Esophagus squamous epithelium (tissue), 5 donors: ENCODE results near the gene CLDN6. TPM values are rescaled to one million over a fixed set of nuclear protein-coding genes. Genes with fewer than 3 reads are reported as not detected.
"Not testable (repeated sequence)": the region's sequence is repeated elsewhere in the genome, so short reads cannot be mapped to it uniquely, and the experiment has no call there.

Experiments
- DNase-seq: peaks from one replicate; lab custom pipeline; 2025; lab: John Stamatoyannopoulos, UW
- H3K27ac ChIP-seq, 4 donors: fragments of 200-600 bp; sonication (generic); one replicate each; pipeline ENCODE4 v1.5.1; 2016 to 2019; ENCODE audit warnings: mild to moderate bottlenecking in 1 of 4
- H3K27me3 ChIP-seq, 4 donors: fragments of 200-600 bp; sonication (generic); 1 replicate in 3 of 4; 2 replicates in 1 of 4; pipeline versions ENCODE4 v1.5.1 to v1.6.0; 2017 to 2021; ENCODE audit warnings: antibody characterized with exemption in 1 of 4
- H3K36me3 ChIP-seq, 3 donors: fragments of 200-600 bp; sonication (generic); one replicate each; pipeline ENCODE4 v1.5.1; 2016 to 2019
- H3K4me1 ChIP-seq, 3 donors: fragments of 200-600 bp; sonication (generic); one replicate each; pipeline ENCODE4 v1.5.1; 2017 to 2019
- H3K4me3 ChIP-seq, 4 donors: fragments of 200-600 bp; sonication (generic); 1 replicate in 3 of 4; 2 replicates in 1 of 4; pipeline ENCODE4 v1.5.1; 2016 to 2019; ENCODE audit warnings: mild to moderate bottlenecking in 2 of 4, moderate library complexity in 1 of 4
- H3K9me3 ChIP-seq, 3 donors: fragments of 200-600 bp; sonication (generic); one replicate each; pipeline ENCODE4 v1.5.1; 2016 to 2019
- POLR2A ChIP-seq, 4 donors: fragments of 450-650 bp; IDR thresholded peaks; one replicate each; pipeline ENCODE4 v1.6.1; 2017; ENCODE audit warnings: antibody characterized with exemption in 4 of 4, mild to moderate bottlenecking in 4 of 4, moderate library complexity in 3 of 4
- WGBS, 2 donors: methylation state at CpG; one replicate each; pipeline ENCODE4 v1.1.5; 2018; 5-methylcytosine and 5-hydroxymethylcytosine counted together
- intact Hi-C: fragments of 100-400 bp; cut with DNase I; formaldehyde crosslinking; loops from one replicate; pipeline ENCODE4 v1.15.0; 2022
- total RNA-seq, 4 donors: library from RNA; depleted of rRNA; stranded (reverse); fragments of >200 nt; gene quantifications; one replicate each; pipeline ENCODE4 v1.1.0, GENCODE V29; 2016
- TF ChIP-seq, protein P1 (sequence below), 6 experiments: fragments of 450-650 bp in 4 of 6; fragments of 200-600 bp in 2 of 6; sonication (generic) in 2 of 6; IDR thresholded peaks; one replicate each; pipeline ENCODE4 v1.5.1; 2016 to 2019; ENCODE audit warnings: antibody characterized with exemption in 6 of 6, mild to moderate bottlenecking in 4 of 6, moderate library complexity in 4 of 6
- donor health status: DM: yes; HTN: yes; CAD: no.

Gene CLDN6
- total RNA-seq, 4 donors from 2014 or later, result not detected

GRCh38 chr16:3059041-3059722, 41.2 kb upstream of the CLDN6 start:
- Histone ChIP-seq H3K4me1 (peaks cover 16 to 28% (median 16%) of the 10 kb centered on the region in 3 donors), H3K4me3 (peak overlapping the region; percentile 58 to 90 (median 82)), H3K27ac (peak overlapping the region; percentile 78 to 84 (median 82)), H3K9me3 (no peaks in the 10 kb centered on the region), H3K36me3 (no peaks in the 10 kb centered on the region), H3K27me3 (peaks cover 0 to 9% (median 0%) of the 10 kb centered on the region in 4 donors)
- intact Hi-C loops, result loop anchor here (5.0 kb wide), 1 partner anchor 68 kb away; no protein-coding TSS in a partner anchor
- peak in 1 of 4 donors; percentile 38 for TF ChIP-seq POLR2A (IDR thresholded peaks at IDR 0.05)
- TF ChIP-seq, protein P1, sequence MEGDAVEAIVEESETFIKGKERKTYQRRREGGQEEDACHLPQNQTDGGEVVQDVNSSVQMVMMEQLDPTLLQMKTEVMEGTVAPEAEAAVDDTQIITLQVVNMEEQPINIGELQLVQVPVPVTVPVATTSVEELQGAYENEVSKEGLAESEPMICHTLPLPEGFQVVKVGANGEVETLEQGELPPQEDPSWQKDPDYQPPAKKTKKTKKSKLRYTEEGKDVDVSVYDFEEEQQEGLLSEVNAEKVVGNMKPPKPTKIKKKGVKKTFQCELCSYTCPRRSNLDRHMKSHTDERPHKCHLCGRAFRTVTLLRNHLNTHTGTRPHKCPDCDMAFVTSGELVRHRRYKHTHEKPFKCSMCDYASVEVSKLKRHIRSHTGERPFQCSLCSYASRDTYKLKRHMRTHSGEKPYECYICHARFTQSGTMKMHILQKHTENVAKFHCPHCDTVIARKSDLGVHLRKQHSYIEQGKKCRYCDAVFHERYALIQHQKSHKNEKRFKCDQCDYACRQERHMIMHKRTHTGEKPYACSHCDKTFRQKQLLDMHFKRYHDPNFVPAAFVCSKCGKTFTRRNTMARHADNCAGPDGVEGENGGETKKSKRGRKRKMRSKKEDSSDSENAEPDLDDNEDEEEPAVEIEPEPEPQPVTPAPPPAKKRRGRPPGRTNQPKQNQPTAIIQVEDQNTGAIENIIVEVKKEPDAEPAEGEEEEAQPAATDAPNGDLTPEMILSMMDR (IDR thresholded peaks at IDR 0.05), result peak; percentile 87 to 100 (median 98)
- no peak for DNase-seq
- WGBS, 2 donors, result 0% methylated on average over 1 to 3 of the region's 67 CpGs

DNA sequence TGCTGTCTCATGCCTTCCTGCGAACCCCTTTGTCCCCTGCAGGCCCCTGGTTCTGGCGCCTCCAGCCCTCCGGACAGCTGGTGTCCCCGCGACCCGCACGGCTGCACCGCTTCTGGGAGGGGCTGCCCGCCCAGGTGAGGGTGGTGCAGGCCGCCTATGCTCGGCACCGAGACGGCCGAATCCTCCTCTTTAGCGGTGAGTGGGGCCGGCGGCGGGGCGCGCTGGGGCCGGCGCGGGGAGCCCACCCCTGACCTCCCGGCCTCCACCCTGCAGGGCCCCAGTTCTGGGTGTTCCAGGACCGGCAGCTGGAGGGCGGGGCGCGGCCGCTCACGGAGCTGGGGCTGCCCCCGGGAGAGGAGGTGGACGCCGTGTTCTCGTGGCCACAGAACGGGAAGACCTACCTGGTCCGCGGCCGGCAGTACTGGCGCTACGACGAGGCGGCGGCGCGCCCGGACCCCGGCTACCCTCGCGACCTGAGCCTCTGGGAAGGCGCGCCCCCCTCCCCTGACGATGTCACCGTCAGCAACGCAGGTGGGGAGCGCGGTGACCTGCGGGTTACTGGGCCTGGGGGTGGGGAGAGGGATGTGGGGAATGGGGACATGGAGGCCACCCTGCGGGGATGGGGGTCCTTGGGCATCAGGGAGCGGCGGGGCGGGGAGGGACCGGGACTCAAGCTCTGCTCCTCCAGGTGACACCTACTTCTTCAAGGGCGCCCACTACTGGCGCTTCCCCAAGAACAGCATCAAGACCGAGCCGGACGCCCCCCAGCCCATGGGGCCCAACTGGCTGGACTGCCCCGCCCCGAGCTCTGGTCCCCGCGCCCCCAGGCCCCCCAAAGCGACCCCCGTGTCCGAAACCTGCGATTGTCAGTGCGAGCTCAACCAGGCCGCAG, 40.4 kb upstream of the CLDN6 start:
- no peaks in the 10 kb centered on the region for H3K36me3 ChIP-seq
- peak overlapping the region; percentile 58 to 90 (median 82) for H3K4me3 ChIP-seq
- H3K27me3 ChIP-seq, result peaks cover 0 to 9% (median 0%) of the 10 kb centered on the region in 4 donors
- TF ChIP-seq, protein P1 (IDR thresholded peaks at IDR 0.05), result peak in 2 of 6 experiments; percentile 8 to 11
- no peak for TF ChIP-seq POLR2A (IDR thresholded peaks at IDR 0.05)
- WGBS, 2 donors, result 9 to 20% methylated on average over 2 to 13 of the region's 77 CpGs
- DNase-seq, result no peak
- H3K9me3 ChIP-seq, result no peaks in the 10 kb centered on the region
- intact Hi-C loops, result loop anchor here (5.0 kb wide), 1 partner anchor 69 kb away; no protein-coding TSS in a partner anchor
- peak overlapping the region; percentile 78 to 84 (median 82) for H3K27ac ChIP-seq
- peaks cover 16 to 28% (median 16%) of the 10 kb centered on the region in 3 donors for H3K4me1 ChIP-seq

GRCh38 chr16:3057181-3058138, 39.5 kb upstream of the CLDN6 start:
- Histone ChIP-seq H3K36me3 (no peaks in the 10 kb centered on the region), H3K9me3 (no peaks in the 10 kb centered on the region), H3K27me3 (peaks cover 0 to 9% (median 0%) of the 10 kb centered on the region in 4 donors), H3K4me3 (peak overlapping the region in 2 of 4 donors; percentile 85 to 90), H3K27ac (no peak overlapping the region), H3K4me1 (peaks cover 16 to 29% (median 16%) of the 10 kb centered on the region in 3 donors)
- TF ChIP-seq POLR2A (IDR thresholded peaks at IDR 0.05), result no peak
- TF ChIP-seq, protein P1 (IDR thresholded peaks at IDR 0.05), result no peak
- 79 to 83% methylated on average over 12 to 19 of the region's 22 CpGs for WGBS, 2 donors
- DNase-seq, result no peak
- intact Hi-C loops, result loop anchor here (5.0 kb wide), 1 partner anchor 70 kb away; no protein-coding TSS in a partner anchor

- no peaks in the 10 kb centered on the region for H3K36me3 ChIP-seq
- intact Hi-C loops, result loop anchor here (5.0 kb wide), 1 partner anchor 71 kb away; no protein-coding TSS in a partner anchor
- H3K27ac ChIP-seq, result no peak overlapping the region
- no peak for DNase-seq
- H3K4me1 ChIP-seq, result peaks cover 16 to 35% (median 16%) of the 10 kb centered on the region in 3 donors
- no peak for TF ChIP-seq POLR2A (IDR thresholded peaks at IDR 0.05)
- TF ChIP-seq, protein P1 (IDR thresholded peaks at IDR 0.05), result no peak
- 75 to 77% methylated on average over 6 to 9 of the region's 19 CpGs for WGBS, 2 donors
- H3K27me3 ChIP-seq, result peaks cover 0 to 17% (median 0%) of the 10 kb centered on the region in 4 donors
- no peak overlapping the region for H3K4me3 ChIP-seq
- no peaks in the 10 kb centered on the region for H3K9me3 ChIP-seq
Measured at GRCh38 chr16:3056336-3057180, 38.6 kb upstream of the CLDN6 start.

- no CpG with 5 or more reads among the region's 9 CpGs for WGBS, 2 donors
- H3K27me3 ChIP-seq, result peaks cover 0 to 25% (median 0%) of the 10 kb centered on the region in 4 donors
- DNase-seq, H3K27ac ChIP-seq, H3K9me3 ChIP-seq, H3K36me3 ChIP-seq, H3K4me3 ChIP-seq: not testable (repeated sequence)
- intact Hi-C loops, result loop anchor here (5.0 kb wide), 1 partner anchor 72 kb away; no protein-coding TSS in a partner anchor
- H3K4me1 ChIP-seq, result peaks cover 16 to 35% (median 16%) of the 10 kb centered on the region in 3 donors
Measured at GRCh38 chr16:3055734-3056115, 37.7 kb upstream of the CLDN6 start.
